ENCODE results near the gene CCK.

The CCK gene

DNA sequence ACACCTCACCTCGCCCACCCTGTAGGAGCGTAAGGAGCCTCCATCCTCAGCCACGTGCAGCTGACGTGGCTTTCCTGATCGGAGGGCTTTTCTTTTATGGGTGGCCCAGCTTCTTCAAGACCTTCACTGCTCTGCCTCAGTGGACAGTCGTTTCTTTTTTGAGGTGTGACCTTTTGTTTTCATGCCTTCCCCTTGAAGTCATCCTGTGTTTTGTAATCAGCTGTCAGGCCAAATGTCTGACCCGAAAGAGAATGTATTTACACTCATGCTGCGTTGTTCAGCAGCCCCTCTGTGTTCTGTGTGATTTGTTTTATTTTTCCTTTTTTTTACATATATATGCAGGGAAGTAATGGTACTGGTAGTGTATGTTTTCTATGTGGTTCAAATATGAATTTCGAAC is 41.8 kb downstream of the CCK start:
- in situ Hi-C loops (cut with MboI; ENCODE audit: low pct_unique_long_range_greater_than_20kb, low sequenced_read_pairs, unreplicated experiment), result no loop called here
- no peak for DNase-seq (ENCODE audit: low spot score)
- TF ChIP-seq, protein P1, sequence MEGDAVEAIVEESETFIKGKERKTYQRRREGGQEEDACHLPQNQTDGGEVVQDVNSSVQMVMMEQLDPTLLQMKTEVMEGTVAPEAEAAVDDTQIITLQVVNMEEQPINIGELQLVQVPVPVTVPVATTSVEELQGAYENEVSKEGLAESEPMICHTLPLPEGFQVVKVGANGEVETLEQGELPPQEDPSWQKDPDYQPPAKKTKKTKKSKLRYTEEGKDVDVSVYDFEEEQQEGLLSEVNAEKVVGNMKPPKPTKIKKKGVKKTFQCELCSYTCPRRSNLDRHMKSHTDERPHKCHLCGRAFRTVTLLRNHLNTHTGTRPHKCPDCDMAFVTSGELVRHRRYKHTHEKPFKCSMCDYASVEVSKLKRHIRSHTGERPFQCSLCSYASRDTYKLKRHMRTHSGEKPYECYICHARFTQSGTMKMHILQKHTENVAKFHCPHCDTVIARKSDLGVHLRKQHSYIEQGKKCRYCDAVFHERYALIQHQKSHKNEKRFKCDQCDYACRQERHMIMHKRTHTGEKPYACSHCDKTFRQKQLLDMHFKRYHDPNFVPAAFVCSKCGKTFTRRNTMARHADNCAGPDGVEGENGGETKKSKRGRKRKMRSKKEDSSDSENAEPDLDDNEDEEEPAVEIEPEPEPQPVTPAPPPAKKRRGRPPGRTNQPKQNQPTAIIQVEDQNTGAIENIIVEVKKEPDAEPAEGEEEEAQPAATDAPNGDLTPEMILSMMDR (IDR thresholded peaks at IDR 0.05; ENCODE audit: extremely low read depth, insufficient read depth, missing control alignments), result no peak

DNA sequence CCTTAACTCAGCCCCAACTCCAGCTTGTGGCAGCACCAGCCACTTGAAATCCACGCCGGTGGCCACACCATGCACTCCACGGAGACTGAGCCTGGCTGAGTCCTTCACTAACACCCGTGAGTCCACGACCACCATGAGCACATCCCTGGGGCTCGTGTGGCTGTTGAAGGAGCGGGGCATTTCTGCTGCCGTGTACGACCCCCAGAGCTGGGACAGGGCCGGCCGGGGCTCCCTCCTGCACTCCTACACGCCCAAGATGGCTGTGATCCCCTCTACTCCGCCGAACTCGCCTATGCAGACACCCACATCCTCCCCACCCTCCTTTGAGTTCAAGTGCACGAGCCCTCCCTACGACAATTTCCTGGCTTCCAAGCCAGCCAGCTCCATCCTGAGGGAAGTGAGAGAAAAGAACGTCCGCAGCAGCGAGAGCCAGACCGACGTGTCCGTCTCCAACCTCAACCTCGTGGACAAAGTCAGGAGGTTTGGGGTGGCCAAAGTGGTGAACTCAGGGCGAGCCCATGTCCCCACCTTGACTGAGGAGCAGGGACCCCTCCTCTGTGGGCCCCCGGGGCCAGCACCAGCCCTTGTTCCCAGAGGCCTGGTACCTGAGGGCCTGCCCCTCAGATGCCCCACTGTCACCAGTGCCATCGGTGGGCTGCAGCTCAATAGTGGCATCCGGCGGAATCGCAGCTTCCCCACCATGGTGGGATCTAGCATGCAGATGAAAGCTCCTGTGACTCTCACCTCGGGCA is 42.9 kb downstream of the CCK start:
- DNase-seq (ENCODE audit: low spot score), result no peak
- TF ChIP-seq, protein P1 (IDR thresholded peaks at IDR 0.05; ENCODE audit: extremely low read depth, insufficient read depth, missing control alignments), result no peak
- in situ Hi-C loops (cut with MboI; ENCODE audit: low pct_unique_long_range_greater_than_20kb, low sequenced_read_pairs, unreplicated experiment), result no loop called here

DNA sequence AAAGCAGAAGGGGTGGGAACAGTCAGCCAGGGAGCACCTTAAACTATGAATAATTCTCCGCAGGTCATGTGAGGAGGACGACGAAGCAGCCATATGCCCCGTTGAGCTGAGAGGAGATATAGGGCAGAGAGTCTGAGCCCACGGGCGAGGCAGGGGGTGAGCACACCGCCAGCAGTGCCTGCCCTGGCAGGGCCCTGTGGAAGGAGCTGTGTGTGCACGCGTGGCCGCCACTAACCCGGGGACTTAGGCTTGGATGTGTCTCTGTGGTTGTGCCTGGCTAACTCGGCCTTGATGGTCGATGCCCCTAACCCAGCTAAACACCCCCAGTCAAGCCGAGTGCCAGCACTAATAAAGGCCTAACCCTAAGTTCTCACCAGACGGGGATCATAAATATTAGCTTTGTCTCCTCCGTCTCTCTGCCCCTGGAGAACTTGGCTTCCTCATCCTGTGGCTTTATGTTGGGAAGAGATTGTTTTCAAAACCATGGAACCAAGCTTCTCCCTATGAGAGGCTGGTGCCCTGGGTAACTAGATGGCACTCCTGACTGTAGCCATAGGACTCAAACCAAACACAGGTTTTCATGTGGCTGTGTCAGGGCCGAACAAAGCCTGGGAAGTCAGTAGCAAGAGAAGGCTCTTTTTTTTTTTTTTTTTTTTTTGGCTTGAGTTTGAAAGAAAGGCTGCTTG is 45.4 kb downstream of the CCK start:
- TF ChIP-seq, protein P1 (IDR thresholded peaks at IDR 0.05; ENCODE audit: extremely low read depth, insufficient read depth, missing control alignments), result no peak
- no peak for DNase-seq (ENCODE audit: low spot score)
- in situ Hi-C loops (cut with MboI; ENCODE audit: low pct_unique_long_range_greater_than_20kb, low sequenced_read_pairs, unreplicated experiment), result no loop called here

DNA sequence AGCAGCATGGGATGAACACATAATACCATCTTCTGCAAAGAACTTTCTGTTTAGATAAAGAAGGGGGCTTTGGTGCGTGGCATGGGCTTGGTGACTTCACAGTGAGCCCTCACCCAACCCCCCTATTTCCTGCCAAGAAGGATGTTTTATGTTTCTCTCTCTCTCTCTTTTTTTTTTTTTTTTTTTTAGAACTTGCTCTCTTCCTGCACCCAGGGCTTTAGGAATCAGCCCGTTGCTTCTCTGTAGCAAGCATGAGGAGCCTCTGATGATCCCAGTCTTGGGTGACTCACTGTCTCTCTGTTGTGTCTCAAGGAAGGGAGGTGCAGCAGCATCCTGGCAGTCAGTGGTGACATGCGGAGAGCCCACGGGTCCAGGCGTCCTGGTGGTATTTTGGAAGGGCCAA is 49.1 kb downstream of the CCK start:
- no peak for DNase-seq (ENCODE audit: low spot score)
- TF ChIP-seq, protein P1 (IDR thresholded peaks at IDR 0.05; ENCODE audit: extremely low read depth, insufficient read depth, missing control alignments), result no peak
- in situ Hi-C loops (cut with MboI; ENCODE audit: low pct_unique_long_range_greater_than_20kb, low sequenced_read_pairs, unreplicated experiment), result no loop called here

DNA sequence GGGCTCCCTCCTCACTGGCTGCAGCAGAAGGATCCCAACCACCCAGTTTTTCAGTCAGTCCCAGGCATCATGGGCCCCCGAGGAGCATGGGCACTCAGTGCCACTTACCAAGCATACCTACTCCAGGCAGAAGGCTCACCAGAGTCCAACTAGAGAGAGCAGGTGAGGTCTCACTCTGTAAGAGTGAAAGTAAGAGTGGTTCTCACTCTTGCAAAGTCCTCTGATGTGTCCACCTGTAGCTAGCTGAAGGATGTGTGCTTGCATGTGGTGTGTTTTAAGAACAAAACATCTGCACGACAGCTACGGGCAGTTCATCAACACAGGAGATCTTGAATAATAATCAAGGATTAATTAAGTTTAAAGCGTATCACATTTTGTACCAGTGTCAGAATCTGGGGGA is 49.7 kb downstream of the CCK start:
- in situ Hi-C loops (cut with MboI; ENCODE audit: low pct_unique_long_range_greater_than_20kb, low sequenced_read_pairs, unreplicated experiment), result no loop called here
- no peak for DNase-seq (ENCODE audit: low spot score)
- TF ChIP-seq, protein P1 (IDR thresholded peaks at IDR 0.05; ENCODE audit: extremely low read depth, insufficient read depth, missing control alignments), result no peak

DNA sequence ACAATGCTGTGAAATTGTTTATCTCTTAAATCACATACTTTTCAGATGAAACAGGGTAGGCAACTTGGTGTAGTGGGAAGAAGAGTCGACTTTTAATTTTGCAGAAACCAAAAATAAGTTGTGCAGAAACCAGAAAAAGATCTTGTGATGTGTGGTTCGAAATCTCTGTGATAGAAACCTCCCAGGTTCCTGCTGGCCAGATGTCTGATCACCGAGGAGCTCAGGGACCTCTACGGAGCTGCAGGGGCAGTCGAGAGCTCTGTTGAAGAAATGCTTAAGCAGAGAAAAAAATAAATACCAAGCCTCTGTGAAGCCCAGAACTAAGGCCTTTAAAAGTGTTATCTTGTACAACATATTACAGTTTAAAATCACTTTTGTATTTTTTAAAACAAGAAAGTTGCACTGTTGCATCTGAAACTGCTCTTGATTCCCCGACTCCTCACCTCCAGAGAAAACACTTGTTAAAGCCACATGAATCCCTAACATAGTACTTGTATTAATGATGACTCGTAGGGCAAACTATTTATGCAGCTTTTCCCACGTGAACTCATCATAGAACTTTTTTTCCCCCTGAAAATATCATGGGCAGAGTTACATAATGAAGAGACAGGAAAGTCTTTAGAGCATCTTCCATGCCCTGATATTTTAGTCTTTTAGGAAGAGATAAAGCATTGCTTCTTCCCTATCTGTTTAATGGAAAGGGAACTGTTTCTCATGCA is 51.3 kb downstream of the CCK start:
- in situ Hi-C loops (cut with MboI; ENCODE audit: low pct_unique_long_range_greater_than_20kb, low sequenced_read_pairs, unreplicated experiment), result no loop called here
- TF ChIP-seq, protein P1 (IDR thresholded peaks at IDR 0.05; ENCODE audit: extremely low read depth, insufficient read depth, missing control alignments), result no peak
- peak; percentile 69 for DNase-seq (ENCODE audit: low spot score)

All from GM13977 (cell line).